T-helper 17 cell (primary cell): ENCODE data around the gene FHL2. TPM values are rescaled to one million over a fixed set of nuclear protein-coding genes. Genes with fewer than 3 reads are reported as not detected.

Experiments
- ATAC-seq: fragments of 150-1000 bp; cut with Tn5 transposase; 2 replicates; pipeline ENCODE4 v1.10.0; 2021; ENCODE audit warnings: mild to moderate bottlenecking, moderate library complexity
- DNase-seq, 3 donors: peaks; one replicate each; pipeline versions ENCODE4 v3.0.0 to v3.0.0-alpha.2; 2020 to 2021
- H3K9me3 ChIP-seq: one replicate; pipeline ENCODE4 v1.7.0; 2013; ENCODE audit warnings: low read length, mild to moderate bottlenecking; ENCODE audit not compliant: control insufficient read depth, poor library complexity, severe bottlenecking
- H3K27ac Mint-ChIP-seq: one replicate; pipeline ENCODE4 v1.8.0; 2022; ENCODE audit warnings: mild to moderate bottlenecking, moderate library complexity, mixed read lengths
- H3K27me3 Mint-ChIP-seq: one replicate; pipeline ENCODE4 v1.8.0; 2022; ENCODE audit warnings: mixed read lengths
- H3K36me3 Mint-ChIP-seq: one replicate; pipeline ENCODE4 v1.8.0; 2022; ENCODE audit warnings: low read depth, mixed read lengths
- H3K4me1 Mint-ChIP-seq: one replicate; pipeline ENCODE4 v1.8.0; 2022; ENCODE audit warnings: mild to moderate bottlenecking, mixed read lengths
- H3K4me3 Mint-ChIP-seq: one replicate; pipeline ENCODE4 v1.8.0; 2022; ENCODE audit warnings: mild to moderate bottlenecking, moderate library complexity, mixed read lengths
- total RNA-seq, 4 donors: library from RNA in 2 of 4; stranded (reverse) in 2 of 4; gene quantifications; one replicate each; pipeline ENCODE4 v1.2.3 and lab custom pipeline; 2022 to 2026

FHL2 gene
- total RNA-seq, 2 donors from 2014 or later: 0.65 to 8.9 TPM

- ATAC-seq (no peak), DNase-seq (no peak)
- H3K4me1 Mint-ChIP-seq: peaks cover 20% of the 10 kb centered on the region
- no peak overlapping the region for H3K27ac Mint-ChIP-seq
- H3K9me3 ChIP-seq: no peaks in the 10 kb centered on the region
- H3K27me3 Mint-ChIP-seq: peaks cover 12% of the 10 kb centered on the region
- no peak overlapping the region for H3K4me3 Mint-ChIP-seq
- peaks cover 2% of the 10 kb centered on the region for H3K36me3 Mint-ChIP-seq
Measured at GRCh38 chr2:105376010-105376409, 22.8 kb downstream of the FHL2 start.

GRCh38 chr2:105375001-105375561 lies 23.8 kb downstream of the FHL2 start:
- ATAC-seq (no peak), DNase-seq (no peak)
- Mint-ChIP-seq H3K4me1 (peaks cover 19% of the 10 kb centered on the region), H3K4me3 (no peak overlapping the region), H3K27me3 (peaks cover 14% of the 10 kb centered on the region), H3K36me3 (peaks cover 2% of the 10 kb centered on the region), H3K27ac (no peak overlapping the region)
- H3K9me3 ChIP-seq: no peaks in the 10 kb centered on the region

GRCh38 chr2:105373895-105374401 lies 24.9 kb downstream of the FHL2 start:
- peaks cover 14% of the 10 kb centered on the region for H3K27me3 Mint-ChIP-seq
- peak overlapping the region; percentile 74 for H3K27ac Mint-ChIP-seq
- no peak for DNase-seq
- no peaks in the 10 kb centered on the region for H3K9me3 ChIP-seq
- H3K4me1 Mint-ChIP-seq: peaks cover 21% of the 10 kb centered on the region
- peaks cover 2% of the 10 kb centered on the region for H3K36me3 Mint-ChIP-seq
- H3K4me3 Mint-ChIP-seq: peak overlapping the region; percentile 77
- ATAC-seq: peak; percentile 27

- peaks cover 21% of the 10 kb centered on the region for H3K4me1 Mint-ChIP-seq
- H3K9me3 ChIP-seq: no peaks in the 10 kb centered on the region
- H3K27me3 Mint-ChIP-seq: peaks cover 14% of the 10 kb centered on the region
- H3K27ac Mint-ChIP-seq: peak overlapping the region; percentile 77
- peaks cover 2% of the 10 kb centered on the region for H3K36me3 Mint-ChIP-seq
- ATAC-seq: no peak
- DNase-seq: no peak
- H3K4me3 Mint-ChIP-seq: peak overlapping the region; percentile 77
Measured at GRCh38 chr2:105373344-105373781, 25.5 kb downstream of the FHL2 start.

GRCh38 chr2:105371810-105372209 lies 27.0 kb downstream of the FHL2 start:
- no peak overlapping the region for H3K27ac Mint-ChIP-seq
- peaks cover 14% of the 10 kb centered on the region for H3K27me3 Mint-ChIP-seq
- H3K4me3 Mint-ChIP-seq: no peak overlapping the region
- ATAC-seq: no peak
- peaks cover 21% of the 10 kb centered on the region for H3K4me1 Mint-ChIP-seq
- no peaks in the 10 kb centered on the region for H3K9me3 ChIP-seq
- H3K36me3 Mint-ChIP-seq: peaks cover 4% of the 10 kb centered on the region
- no peak for DNase-seq

- Mint-ChIP-seq H3K4me1 (peaks cover 21% of the 10 kb centered on the region), H3K4me3 (no peak overlapping the region), H3K27ac (no peak overlapping the region), H3K27me3 (peaks cover 14% of the 10 kb centered on the region), H3K36me3 (peaks cover 4% of the 10 kb centered on the region)
- DNase-seq (no peak), ATAC-seq (no peak)
- no peaks in the 10 kb centered on the region for H3K9me3 ChIP-seq
Measured at GRCh38 chr2:105371156-105371555, 27.7 kb downstream of the FHL2 start.

- Mint-ChIP-seq H3K4me3 (peak overlapping the region; percentile 52), H3K36me3 (peaks cover 4% of the 10 kb centered on the region), H3K4me1 (peaks cover 21% of the 10 kb centered on the region), H3K27me3 (peaks cover 14% of the 10 kb centered on the region), H3K27ac (peak overlapping the region; percentile 32)
- ATAC-seq (peak; percentile 99), DNase-seq (peak; percentile 64 to 79 (median 67))
- H3K9me3 ChIP-seq: no peaks in the 10 kb centered on the region
Measured at GRCh38 chr2:105369777-105370690, 28.8 kb downstream of the FHL2 start.

GRCh38 chr2:105368759-105369408 lies 30.0 kb downstream of the FHL2 start:
- Mint-ChIP-seq H3K4me1 (peaks cover 17% of the 10 kb centered on the region), H3K4me3 (no peak overlapping the region), H3K27ac (no peak overlapping the region), H3K36me3 (peaks cover 4% of the 10 kb centered on the region), H3K27me3 (peaks cover 14% of the 10 kb centered on the region)
- no peak for DNase-seq
- ATAC-seq: no peak
- H3K9me3 ChIP-seq: no peaks in the 10 kb centered on the region

GRCh38 chr2:105365206-105365605 lies 33.6 kb downstream of the FHL2 start:
- Mint-ChIP-seq H3K27me3 (peaks cover 8% of the 10 kb centered on the region), H3K36me3 (peaks cover 2% of the 10 kb centered on the region), H3K4me1 (peaks cover 21% of the 10 kb centered on the region), H3K4me3 (no peak overlapping the region), H3K27ac (peak overlapping the region; percentile 67)
- DNase-seq (no peak), ATAC-seq (no peak)
- H3K9me3 ChIP-seq: no peaks in the 10 kb centered on the region

GRCh38 chr2:105364436-105365139 lies 34.3 kb downstream of the FHL2 start:
- no peak overlapping the region for H3K4me3 Mint-ChIP-seq
- H3K27ac Mint-ChIP-seq: peak overlapping the region; percentile 67
- peaks cover 2% of the 10 kb centered on the region for H3K36me3 Mint-ChIP-seq
- no peak for ATAC-seq
- no peaks in the 10 kb centered on the region for H3K9me3 ChIP-seq
- DNase-seq: no peak
- H3K27me3 Mint-ChIP-seq: peaks cover 1% of the 10 kb centered on the region
- H3K4me1 Mint-ChIP-seq: peaks cover 15% of the 10 kb centered on the region

GRCh38 chr2:105362862-105363591 lies 35.8 kb downstream of the FHL2 start:
- no peaks in the 10 kb centered on the region for H3K27me3 Mint-ChIP-seq
- H3K4me1 Mint-ChIP-seq: peaks cover 15% of the 10 kb centered on the region
- ATAC-seq (no peak), DNase-seq (no peak)
- H3K36me3 Mint-ChIP-seq: peaks cover 2% of the 10 kb centered on the region
- H3K27ac Mint-ChIP-seq: peak overlapping the region; percentile 24
- no peak overlapping the region for H3K4me3 Mint-ChIP-seq
- no peaks in the 10 kb centered on the region for H3K9me3 ChIP-seq
